ENCODE data around the gene NEK1.

The NEK1 gene

DNA sequence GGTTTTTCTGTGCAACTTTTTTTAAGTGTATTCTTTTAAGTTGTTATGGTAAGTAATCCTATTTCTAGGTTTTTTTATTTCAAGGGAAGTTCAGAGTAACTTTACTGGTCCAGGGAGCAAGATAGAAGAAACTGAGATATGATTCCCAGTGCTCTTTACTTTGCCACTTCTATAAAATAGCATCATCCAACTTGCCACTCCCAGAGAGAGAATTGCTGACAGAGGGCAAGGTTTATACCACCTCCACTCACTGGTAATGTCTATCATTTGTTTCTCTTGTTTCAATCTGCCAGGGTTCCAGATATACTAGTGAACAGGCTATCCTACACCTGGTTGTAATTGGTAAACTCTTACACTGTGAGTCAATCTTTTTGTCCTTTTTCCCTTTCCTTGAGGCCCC is 4.5 kb upstream of the NEK1 start:
- Histone ChIP-seq H3K36me3 (replicated peaks; ENCODE audit: low read depth, low read length) (no peaks in the 10 kb centered on the region), H3K79me2 (ENCODE audit: low read length) (peaks cover 16% of the 10 kb centered on the region), H3K4me3 (ENCODE audit: low read length) (no peak overlapping the region), H3K4me2 (ENCODE audit: low read length) (no peak overlapping the region), H3K4me1 (ENCODE audit: low read length) (peaks cover 15% of the 10 kb centered on the region), H3K27me3 (ENCODE audit: low read depth, low read length) (no peaks in the 10 kb centered on the region), H2AFZ (ENCODE audit: low read depth, low read length) (no peak overlapping the region), H3K9ac (ENCODE audit: low read length) (no peak overlapping the region), H3K27ac (ENCODE audit: low read length) (no peak overlapping the region), H3K9me3 (ENCODE audit: insufficient read depth, low read length) (no peaks in the 10 kb centered on the region), H4K20me1 (ENCODE audit: insufficient read depth, low read length) (peaks cover 5% of the 10 kb centered on the region; the same call in 1 of the 2 replicates)
- no peak for TF ChIP-seq EZH2phosphoT487 (IDR thresholded peaks at IDR 0.05; ENCODE audit: low read depth)
- TF ChIP-seq, protein P1, sequence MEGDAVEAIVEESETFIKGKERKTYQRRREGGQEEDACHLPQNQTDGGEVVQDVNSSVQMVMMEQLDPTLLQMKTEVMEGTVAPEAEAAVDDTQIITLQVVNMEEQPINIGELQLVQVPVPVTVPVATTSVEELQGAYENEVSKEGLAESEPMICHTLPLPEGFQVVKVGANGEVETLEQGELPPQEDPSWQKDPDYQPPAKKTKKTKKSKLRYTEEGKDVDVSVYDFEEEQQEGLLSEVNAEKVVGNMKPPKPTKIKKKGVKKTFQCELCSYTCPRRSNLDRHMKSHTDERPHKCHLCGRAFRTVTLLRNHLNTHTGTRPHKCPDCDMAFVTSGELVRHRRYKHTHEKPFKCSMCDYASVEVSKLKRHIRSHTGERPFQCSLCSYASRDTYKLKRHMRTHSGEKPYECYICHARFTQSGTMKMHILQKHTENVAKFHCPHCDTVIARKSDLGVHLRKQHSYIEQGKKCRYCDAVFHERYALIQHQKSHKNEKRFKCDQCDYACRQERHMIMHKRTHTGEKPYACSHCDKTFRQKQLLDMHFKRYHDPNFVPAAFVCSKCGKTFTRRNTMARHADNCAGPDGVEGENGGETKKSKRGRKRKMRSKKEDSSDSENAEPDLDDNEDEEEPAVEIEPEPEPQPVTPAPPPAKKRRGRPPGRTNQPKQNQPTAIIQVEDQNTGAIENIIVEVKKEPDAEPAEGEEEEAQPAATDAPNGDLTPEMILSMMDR (IDR thresholded peaks at IDR 0.05; ENCODE audit: low read depth, low read length), result no peak

GRCh38 chr4:169615467-169616106 is 3.2 kb upstream of the NEK1 start:
- peaks cover 22% of the 10 kb centered on the region for H3K4me1 ChIP-seq (ENCODE audit: low read length)
- H3K79me2 ChIP-seq (ENCODE audit: low read length), result peaks cover 15% of the 10 kb centered on the region
- H3K27me3 ChIP-seq (ENCODE audit: low read depth, low read length), result no peaks in the 10 kb centered on the region
- H2AFZ ChIP-seq (ENCODE audit: low read depth, low read length), result peak overlapping the region; percentile 44; the same call in 1 of the 2 replicates
- H3K9me3 ChIP-seq (ENCODE audit: insufficient read depth, low read length), result no peaks in the 10 kb centered on the region
- no peaks in the 10 kb centered on the region for H4K20me1 ChIP-seq (ENCODE audit: insufficient read depth, low read length)
- H3K36me3 ChIP-seq (replicated peaks; ENCODE audit: low read depth, low read length), result no peaks in the 10 kb centered on the region
- H3K4me2 ChIP-seq (ENCODE audit: low read length), result no peak overlapping the region
- H3K27ac ChIP-seq (ENCODE audit: low read length), result no peak overlapping the region
- no peak overlapping the region for H3K4me3 ChIP-seq (ENCODE audit: low read length)
- TF ChIP-seq EZH2phosphoT487 (IDR thresholded peaks at IDR 0.05; ENCODE audit: low read depth), result no peak
- TF ChIP-seq, protein P1 (IDR thresholded peaks at IDR 0.05; ENCODE audit: low read depth, low read length), result no peak
- no peak overlapping the region for H3K9ac ChIP-seq (ENCODE audit: low read length)

DNA sequence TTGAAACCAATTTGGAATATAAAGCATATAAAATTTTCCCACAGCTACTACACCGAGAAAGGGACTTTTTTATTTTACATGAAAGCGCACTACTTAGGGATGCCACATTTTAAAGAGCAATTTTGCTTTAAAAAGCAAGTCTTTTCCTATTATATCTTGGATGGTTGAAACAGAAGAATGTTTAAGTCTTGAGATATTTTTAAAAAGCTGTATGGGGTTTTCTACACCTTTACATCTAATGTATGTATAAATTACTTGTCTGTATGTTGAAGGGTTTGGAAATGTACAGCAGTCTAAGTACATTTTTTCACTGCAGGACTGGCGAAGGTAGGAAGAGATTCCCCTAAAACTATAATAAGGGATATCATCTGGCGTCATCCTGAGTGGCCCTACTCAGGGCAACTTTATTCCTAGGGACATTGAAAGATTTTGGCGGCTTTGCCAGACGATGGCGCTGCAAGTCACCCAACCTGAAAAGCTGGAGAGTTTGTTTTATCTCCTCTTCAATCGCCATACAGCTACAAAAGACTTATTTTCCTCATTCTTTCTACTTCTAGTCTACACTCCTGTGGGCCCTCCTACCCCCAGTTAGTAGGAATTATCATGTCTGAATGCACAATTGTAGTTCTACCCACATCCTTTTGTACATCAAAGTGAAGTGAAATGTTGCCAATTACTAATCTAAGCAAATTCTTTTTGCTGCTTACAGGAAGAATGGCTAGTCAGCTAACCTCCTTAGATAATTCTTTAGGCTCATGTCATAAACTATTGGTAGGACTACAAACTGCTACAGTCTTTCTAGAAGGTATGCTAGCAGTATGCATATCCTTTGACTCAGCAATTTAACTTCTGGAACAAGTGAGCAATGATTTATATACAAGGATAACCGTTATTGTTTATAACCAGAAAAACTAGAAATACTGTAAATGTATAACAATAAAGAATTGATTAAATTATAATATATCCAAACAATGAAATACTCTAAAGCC is 782 bp upstream of the NEK1 start:
- Histone ChIP-seq H3K27ac (ENCODE audit: low read length) (peak overlapping the region; percentile 43), H3K4me3 (ENCODE audit: low read length) (peak overlapping the region; percentile 84), H3K27me3 (ENCODE audit: low read depth, low read length) (no peaks in the 10 kb centered on the region), H3K4me2 (ENCODE audit: low read length) (peak overlapping the region; percentile 97), H3K79me2 (ENCODE audit: low read length) (peaks cover 14% of the 10 kb centered on the region), H3K9me3 (ENCODE audit: insufficient read depth, low read length) (no peaks in the 10 kb centered on the region), H3K36me3 (replicated peaks; ENCODE audit: low read depth, low read length) (no peaks in the 10 kb centered on the region), H4K20me1 (ENCODE audit: insufficient read depth, low read length) (no peaks in the 10 kb centered on the region), H2AFZ (ENCODE audit: low read depth, low read length) (peak overlapping the region; percentile 100), H3K9ac (ENCODE audit: low read length) (peak overlapping the region; percentile 69), H3K4me1 (ENCODE audit: low read length) (peaks cover 17% of the 10 kb centered on the region)
- no peak for TF ChIP-seq EZH2phosphoT487 (IDR thresholded peaks at IDR 0.05; ENCODE audit: low read depth)
- TF ChIP-seq, protein P1 (IDR thresholded peaks at IDR 0.05; ENCODE audit: low read depth, low read length), result peak; percentile 93

GRCh38 chr4:169611157-169611556 is 1.2 kb downstream of the NEK1 start:
- Histone ChIP-seq H4K20me1 (ENCODE audit: insufficient read depth, low read length) (no peaks in the 10 kb centered on the region), H3K4me2 (ENCODE audit: low read length) (peak overlapping the region; percentile 92), H3K27ac (ENCODE audit: low read length) (no peak overlapping the region), H3K4me3 (ENCODE audit: low read length) (peak overlapping the region; percentile 84; the same call in 1 of the 2 replicates), H3K27me3 (ENCODE audit: low read depth, low read length) (no peaks in the 10 kb centered on the region), H3K79me2 (ENCODE audit: low read length) (peaks cover 14% of the 10 kb centered on the region), H3K4me1 (ENCODE audit: low read length) (peaks cover 17% of the 10 kb centered on the region), H3K36me3 (replicated peaks; ENCODE audit: low read depth, low read length) (no peaks in the 10 kb centered on the region), H3K9me3 (ENCODE audit: insufficient read depth, low read length) (no peaks in the 10 kb centered on the region), H3K9ac (ENCODE audit: low read length) (peak overlapping the region; percentile 69), H2AFZ (ENCODE audit: low read depth, low read length) (no peak overlapping the region)
- TF ChIP-seq EZH2phosphoT487 (IDR thresholded peaks at IDR 0.05; ENCODE audit: low read depth), result no peak
- TF ChIP-seq, protein P1 (IDR thresholded peaks at IDR 0.05; ENCODE audit: low read depth, low read length), result no peak
